ENCODE measurements around the gene HIF3A.

HIF3A gene

GRCh38 chr19:46353730-46354528, 57.1 kb downstream of the HIF3A start:
- TF ChIP-seq SIN3A (IDR thresholded peaks at IDR 0.05; ENCODE audit: borderline replicate concordance, insufficient read depth, low read length) = no peak

- no peak for TF ChIP-seq REST (IDR thresholded peaks at IDR 0.05; ENCODE audit: insufficient read depth in 1 of 2, low read depth in 2 of 2, low read length in 2 of 2)
- no peak for TF ChIP-seq POLR2AphosphoS5 (IDR thresholded peaks at IDR 0.05; ENCODE audit: low read depth, low read length)
- no peak for TF ChIP-seq TAF1 (IDR thresholded peaks at IDR 0.05; ENCODE audit: borderline replicate concordance, insufficient read depth, low read length)
- TF ChIP-seq FOXP2 (optimal IDR thresholded peaks at IDR 0.05; ENCODE audit: borderline replicate concordance, extremely low read depth, extremely low read length, insufficient read depth) = no peak
- TF ChIP-seq SIN3A (IDR thresholded peaks at IDR 0.05; ENCODE audit: borderline replicate concordance, insufficient read depth, low read length) = no peak
These were observed 58.6 kb downstream of the HIF3A start for GRCh38 chr19:46355234-46356148.

- TF ChIP-seq TAF1 (IDR thresholded peaks at IDR 0.05; ENCODE audit: borderline replicate concordance, insufficient read depth, low read length) (no peak), POLR2AphosphoS5 (IDR thresholded peaks at IDR 0.05; ENCODE audit: low read depth, low read length) (no peak), FOXP2 (optimal IDR thresholded peaks at IDR 0.05; ENCODE audit: borderline replicate concordance, extremely low read depth, extremely low read length, insufficient read depth) (no peak), SIN3A (IDR thresholded peaks at IDR 0.05; ENCODE audit: borderline replicate concordance, insufficient read depth, low read length) (no peak), REST (IDR thresholded peaks at IDR 0.05; ENCODE audit: insufficient read depth in 1 of 2, low read depth in 2 of 2, low read length in 2 of 2) (no peak)
These were observed 59.6 kb downstream of the HIF3A start for GRCh38 chr19:46356149-46357055.

GRCh38 chr19:46357846-46358583, 61.2 kb downstream of the HIF3A start:
- TF ChIP-seq TAF1 (IDR thresholded peaks at IDR 0.05; ENCODE audit: borderline replicate concordance, insufficient read depth, low read length) = no peak
- no peak for TF ChIP-seq REST (IDR thresholded peaks at IDR 0.05; ENCODE audit: insufficient read depth in 1 of 2, low read depth in 2 of 2, low read length in 2 of 2)
- TF ChIP-seq SIN3A (IDR thresholded peaks at IDR 0.05; ENCODE audit: borderline replicate concordance, insufficient read depth, low read length) = no peak
- no peak for TF ChIP-seq POLR2AphosphoS5 (IDR thresholded peaks at IDR 0.05; ENCODE audit: low read depth, low read length)
- TF ChIP-seq FOXP2 (optimal IDR thresholded peaks at IDR 0.05; ENCODE audit: borderline replicate concordance, extremely low read depth, extremely low read length, insufficient read depth) = no peak
